HEK293 (cell line): ENCODE data around the gene PERM1.
A peak's percentile ranks its signal among the peaks of the same experiment; 100 is the strongest.

ENCODE experiments used
- GLI2 ChIP-seq: fragments of 450-650 bp; formaldehyde crosslinking; IDR thresholded peaks from 2 replicates; pipeline ENCODE4; 2017; ENCODE audit warnings: missing biosample characterization, missing genetic modification characterization, low read depth, borderline replicate concordance
- GLIS2 ChIP-seq: fragments of 450-650 bp; formaldehyde crosslinking; IDR thresholded peaks from 2 replicates; pipeline ENCODE4 v1.5.1; 2016; ENCODE audit warnings: missing biosample characterization, missing genetic modification characterization
- KLF7 ChIP-seq: fragments of 450-650 bp; formaldehyde crosslinking; IDR thresholded peaks from 2 replicates; pipeline ENCODE4 v1.5.1; 2016; ENCODE audit warnings: missing biosample characterization, missing genetic modification characterization, borderline replicate concordance
- KLF9 ChIP-seq: fragments of 450-650 bp; formaldehyde crosslinking; IDR thresholded peaks from 2 replicates; pipeline ENCODE4 v1.5.1; 2016; ENCODE audit warnings: missing biosample characterization, missing genetic modification characterization, low read depth
- MYNN ChIP-seq: fragments of 450-650 bp; formaldehyde crosslinking; IDR thresholded peaks from 2 replicates; pipeline ENCODE4 v1.5.1; 2016; ENCODE audit warnings: missing biosample characterization, missing genetic modification characterization, borderline replicate concordance
- ZNF174 ChIP-seq: fragments of 450-650 bp; formaldehyde crosslinking; IDR thresholded peaks from 2 replicates; pipeline ENCODE4 v1.5.0; 2017; ENCODE audit warnings: missing biosample characterization, mild to moderate bottlenecking, missing genetic modification characterization
- ZNF202 ChIP-seq: fragments of 450-650 bp; formaldehyde crosslinking; IDR thresholded peaks from 2 replicates; pipeline ENCODE4 v1.5.1; 2016; ENCODE audit warnings: missing biosample characterization, missing genetic modification characterization, borderline replicate concordance
- ZNF214 ChIP-seq: fragments of 450-650 bp; formaldehyde crosslinking; IDR thresholded peaks from 2 replicates; pipeline ENCODE4 v1.5.1; 2017; ENCODE audit warnings: missing biosample characterization, mild to moderate bottlenecking, missing genetic modification characterization, borderline replicate concordance
- ZNF221 ChIP-seq: fragments of 450-650 bp; formaldehyde crosslinking; IDR thresholded peaks from 2 replicates; pipeline ENCODE4 v1.5.1; 2017; ENCODE audit warnings: missing biosample characterization, missing genetic modification characterization, borderline replicate concordance
- ZNF274 ChIP-seq, 2 experiments: fragments of 200-500 bp in 1 of 2; fragments of 450-650 bp in 1 of 2; sonication (Bioruptor generic) in 1 of 2; formaldehyde crosslinking in 1 of 2; IDR thresholded peaks; 2 replicates each; pipeline versions ENCODE4 v1.5.1 to v1.6.1; 2014 to 2016; ENCODE audit warnings: borderline replicate concordance in 1 of 2, inconsistent platforms in 1 of 2, low read length in 1 of 2, missing biosample characterization in 1 of 2, missing genetic modification characterization in 1 of 2
- ZNF354C ChIP-seq: fragments of 450-650 bp; formaldehyde crosslinking; IDR thresholded peaks from 2 replicates; pipeline ENCODE4 v1.5.1; 2016; ENCODE audit warnings: missing biosample characterization, missing genetic modification characterization, low read depth, borderline replicate concordance
- ZNF416 ChIP-seq: fragments of 450-650 bp; formaldehyde crosslinking; IDR thresholded peaks from 2 replicates; pipeline ENCODE4 v1.5.1; 2016; ENCODE audit warnings: missing biosample characterization, missing genetic modification characterization
- ZNF426 ChIP-seq: fragments of 450-650 bp; formaldehyde crosslinking; IDR thresholded peaks from 2 replicates; pipeline ENCODE4 v1.5.1; 2017; ENCODE audit warnings: missing biosample characterization, missing genetic modification characterization, mild to moderate bottlenecking, inconsistent platforms, moderate library complexity
- ZNF544 ChIP-seq: fragments of 450-650 bp; formaldehyde crosslinking; IDR thresholded peaks from 2 replicates; pipeline ENCODE4 v1.5.0; 2017; ENCODE audit warnings: missing biosample characterization, missing genetic modification characterization
- ZNF555 ChIP-seq: fragments of 450-650 bp; formaldehyde crosslinking; conservative IDR thresholded peaks from 2 replicates; pipeline ENCODE4 v1.5.1; 2017; ENCODE audit warnings: missing biosample characterization, mild to moderate bottlenecking, missing genetic modification characterization, inconsistent platforms
- ZNF664 ChIP-seq: fragments of 450-650 bp; formaldehyde crosslinking; IDR thresholded peaks from 2 replicates; pipeline ENCODE4 v1.5.1; 2016; ENCODE audit warnings: missing biosample characterization, missing genetic modification characterization
- ZNF701 ChIP-seq: fragments of 450-650 bp; formaldehyde crosslinking; IDR thresholded peaks from 2 replicates; pipeline ENCODE4 v1.5.1; 2016; ENCODE audit warnings: missing biosample characterization, missing genetic modification characterization
- ZSCAN30 ChIP-seq: fragments of 450-650 bp; IDR thresholded peaks from 2 replicates; pipeline ENCODE4 v1.5.1; 2018; ENCODE audit warnings: missing biosample characterization, mild to moderate bottlenecking, missing genetic modification characterization, moderate library complexity
- TF ChIP-seq, protein P1 (sequence below): fragments of 450-650 bp; formaldehyde crosslinking; IDR thresholded peaks from 2 replicates; pipeline ENCODE4 v1.5.1; 2016; ENCODE audit warnings: missing biosample characterization, missing genetic modification characterization
- TF ChIP-seq, protein P2 (sequence below): fragments of 450-650 bp; formaldehyde crosslinking; IDR thresholded peaks from 2 replicates; pipeline ENCODE4 v1.5.1; 2016; ENCODE audit warnings: missing biosample characterization, missing genetic modification characterization
- TF ChIP-seq, protein P3 (sequence below): fragments of 450-650 bp; formaldehyde crosslinking; IDR thresholded peaks from 2 replicates; pipeline ENCODE4 v1.5.1; 2016; ENCODE audit warnings: missing biosample characterization, missing genetic modification characterization
- TF ChIP-seq, protein P4 (sequence below): fragments of 450-650 bp; formaldehyde crosslinking; IDR thresholded peaks from 2 replicates; pipeline ENCODE4 v1.5.1; 2016; ENCODE audit warnings: missing biosample characterization, missing genetic modification characterization
- TF ChIP-seq, protein P5 (sequence below): fragments of 450-650 bp; formaldehyde crosslinking; optimal IDR thresholded peaks from 2 replicates; pipeline ENCODE3; 2016; ENCODE audit warnings: missing biosample characterization, mild to moderate bottlenecking, missing genetic modification characterization
- TF ChIP-seq, protein P6 (sequence below): fragments of 450-650 bp; formaldehyde crosslinking; IDR thresholded peaks from 2 replicates; pipeline ENCODE4 v1.5.1; 2016; ENCODE audit warnings: missing biosample characterization, missing genetic modification characterization
- TF ChIP-seq, protein P7 (sequence below): fragments of 450-650 bp; formaldehyde crosslinking; IDR thresholded peaks from 2 replicates; pipeline ENCODE4 v1.5.1; 2016; ENCODE audit warnings: missing biosample characterization, missing genetic modification characterization

The PERM1 gene

DNA sequence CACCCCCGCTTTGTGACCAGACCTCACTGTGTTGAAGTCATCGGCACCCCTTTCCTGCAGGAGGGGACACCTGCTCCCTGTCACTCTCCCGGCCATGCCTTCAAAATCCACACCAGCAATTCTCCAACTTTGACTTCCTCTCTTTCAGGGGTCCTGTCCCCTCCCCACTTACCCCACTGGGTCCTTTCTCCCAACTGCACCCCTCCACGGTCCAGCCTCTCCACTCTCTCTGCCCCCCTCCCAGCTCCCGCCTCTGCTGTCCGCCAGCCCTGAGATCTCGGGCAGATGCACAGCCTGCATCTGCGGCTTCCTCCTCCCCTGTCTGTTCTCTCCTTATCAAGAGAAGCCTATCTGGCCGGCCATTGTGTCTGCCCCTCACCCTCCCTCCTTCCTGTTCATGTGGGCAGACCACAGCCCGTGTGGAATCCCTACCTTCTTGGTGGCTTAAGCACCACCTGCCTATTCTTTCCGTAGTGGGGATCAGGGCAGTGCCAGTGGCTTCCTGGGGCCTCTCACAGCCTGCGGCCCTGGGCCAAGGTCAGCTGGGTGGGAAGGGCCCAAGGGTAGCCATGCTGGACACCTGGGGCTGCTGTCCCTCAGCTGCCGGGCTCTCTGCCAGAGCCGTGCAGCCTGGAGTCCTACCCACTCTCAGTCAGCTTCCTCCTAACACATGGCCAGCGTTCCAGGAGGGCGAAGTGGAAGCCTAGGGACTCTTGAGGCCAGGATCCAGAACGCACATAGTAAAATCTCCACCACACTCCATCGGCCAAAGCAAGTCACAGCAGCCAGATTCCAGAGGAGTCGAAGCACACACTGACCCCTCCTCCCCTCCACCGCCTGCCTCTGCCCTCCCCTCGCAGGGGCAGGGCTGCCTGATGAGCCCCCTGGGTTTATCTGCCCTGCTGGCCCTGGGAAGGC lies 23.1 kb upstream of the PERM1 start (continued):
- TF ChIP-seq, protein P1, sequence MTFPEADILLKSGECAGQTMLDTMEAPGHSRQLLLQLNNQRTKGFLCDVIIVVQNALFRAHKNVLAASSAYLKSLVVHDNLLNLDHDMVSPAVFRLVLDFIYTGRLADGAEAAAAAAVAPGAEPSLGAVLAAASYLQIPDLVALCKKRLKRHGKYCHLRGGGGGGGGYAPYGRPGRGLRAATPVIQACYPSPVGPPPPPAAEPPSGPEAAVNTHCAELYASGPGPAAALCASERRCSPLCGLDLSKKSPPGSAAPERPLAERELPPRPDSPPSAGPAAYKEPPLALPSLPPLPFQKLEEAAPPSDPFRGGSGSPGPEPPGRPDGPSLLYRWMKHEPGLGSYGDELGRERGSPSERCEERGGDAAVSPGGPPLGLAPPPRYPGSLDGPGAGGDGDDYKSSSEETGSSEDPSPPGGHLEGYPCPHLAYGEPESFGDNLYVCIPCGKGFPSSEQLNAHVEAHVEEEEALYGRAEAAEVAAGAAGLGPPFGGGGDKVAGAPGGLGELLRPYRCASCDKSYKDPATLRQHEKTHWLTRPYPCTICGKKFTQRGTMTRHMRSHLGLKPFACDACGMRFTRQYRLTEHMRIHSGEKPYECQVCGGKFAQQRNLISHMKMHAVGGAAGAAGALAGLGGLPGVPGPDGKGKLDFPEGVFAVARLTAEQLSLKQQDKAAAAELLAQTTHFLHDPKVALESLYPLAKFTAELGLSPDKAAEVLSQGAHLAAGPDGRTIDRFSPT (tag by site-specific recombination), result peak; percentile 52
- TF ChIP-seq, protein P2, sequence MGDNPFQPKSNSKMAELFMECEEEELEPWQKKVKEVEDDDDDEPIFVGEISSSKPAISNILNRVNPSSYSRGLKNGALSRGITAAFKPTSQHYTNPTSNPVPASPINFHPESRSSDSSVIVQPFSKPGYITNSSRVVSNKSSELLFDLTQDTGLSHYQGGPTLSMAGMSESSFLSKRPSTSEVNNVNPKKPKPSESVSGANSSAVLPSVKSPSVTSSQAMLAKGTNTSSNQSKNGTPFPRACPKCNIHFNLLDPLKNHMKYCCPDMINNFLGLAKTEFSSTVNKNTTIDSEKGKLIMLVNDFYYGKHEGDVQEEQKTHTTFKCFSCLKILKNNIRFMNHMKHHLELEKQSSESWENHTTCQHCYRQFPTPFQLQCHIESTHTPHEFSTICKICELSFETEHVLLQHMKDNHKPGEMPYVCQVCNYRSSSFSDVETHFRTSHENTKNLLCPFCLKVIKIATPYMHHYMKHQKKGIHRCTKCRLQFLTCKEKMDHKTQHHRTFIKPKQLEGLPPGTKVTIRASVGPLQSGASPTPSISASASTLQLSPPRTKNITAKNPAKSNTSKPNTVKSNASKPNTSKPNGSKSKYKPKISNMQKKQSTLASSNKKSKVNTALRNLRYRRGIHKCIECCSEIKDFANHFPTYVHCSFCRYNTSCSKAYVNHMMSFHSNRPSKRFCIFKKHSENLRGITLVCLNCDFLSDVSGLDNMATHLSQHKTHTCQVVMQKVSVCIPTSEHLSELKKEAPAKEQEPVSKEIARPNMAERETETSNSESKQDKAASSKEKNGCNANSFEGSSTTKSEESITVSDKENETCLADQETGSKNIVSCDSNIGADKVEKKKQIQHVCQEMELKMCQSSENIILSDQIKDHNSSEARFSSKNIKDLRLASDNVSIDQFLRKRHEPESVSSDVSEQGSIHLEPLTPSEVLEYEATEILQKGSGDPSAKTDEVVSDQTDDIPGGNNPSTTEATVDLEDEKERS (tag by site-specific recombination), result no peak
- peak; percentile 54 for TF ChIP-seq GLIS2 (tag by site-specific recombination)
- TF ChIP-seq ZNF555, result no peak
- TF ChIP-seq ZNF701 (tag by site-specific recombination), result no peak
- TF ChIP-seq, protein P3, sequence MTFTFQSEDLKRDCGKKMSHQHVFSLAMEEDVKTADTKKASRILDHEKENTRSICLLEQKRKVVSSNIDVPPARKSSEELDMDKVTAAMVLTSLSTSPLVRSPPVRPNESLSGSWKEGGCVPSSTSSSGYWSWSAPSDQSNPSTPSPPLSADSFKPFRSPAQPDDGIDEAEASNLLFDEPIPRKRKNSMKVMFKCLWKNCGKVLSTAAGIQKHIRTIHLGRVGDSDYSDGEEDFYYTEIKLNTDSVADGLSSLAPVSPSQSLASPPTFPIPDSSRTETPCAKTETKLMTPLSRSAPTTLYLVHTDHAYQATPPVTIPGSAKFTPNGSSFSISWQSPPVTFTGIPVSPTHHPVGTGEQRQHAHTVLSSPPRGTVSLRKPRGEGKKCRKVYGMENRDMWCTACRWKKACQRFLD (tag by site-specific recombination), result no peak
- TF ChIP-seq KLF7 (tag by site-specific recombination), result no peak
- TF ChIP-seq, protein P4, sequence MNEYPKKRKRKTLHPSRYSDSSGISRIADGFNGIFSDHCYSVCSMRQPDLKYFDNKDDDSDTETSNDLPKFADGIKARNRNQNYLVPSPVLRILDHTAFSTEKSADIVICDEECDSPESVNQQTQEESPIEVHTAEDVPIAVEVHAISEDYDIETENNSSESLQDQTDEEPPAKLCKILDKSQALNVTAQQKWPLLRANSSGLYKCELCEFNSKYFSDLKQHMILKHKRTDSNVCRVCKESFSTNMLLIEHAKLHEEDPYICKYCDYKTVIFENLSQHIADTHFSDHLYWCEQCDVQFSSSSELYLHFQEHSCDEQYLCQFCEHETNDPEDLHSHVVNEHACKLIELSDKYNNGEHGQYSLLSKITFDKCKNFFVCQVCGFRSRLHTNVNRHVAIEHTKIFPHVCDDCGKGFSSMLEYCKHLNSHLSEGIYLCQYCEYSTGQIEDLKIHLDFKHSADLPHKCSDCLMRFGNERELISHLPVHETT (tag by site-specific recombination), result no peak
- no peak for TF ChIP-seq ZNF221 (tag by site-specific recombination)
- no peak for TF ChIP-seq ZNF174 (tag by site-specific recombination)
- TF ChIP-seq ZNF416, result no peak
- TF ChIP-seq, protein P5, sequence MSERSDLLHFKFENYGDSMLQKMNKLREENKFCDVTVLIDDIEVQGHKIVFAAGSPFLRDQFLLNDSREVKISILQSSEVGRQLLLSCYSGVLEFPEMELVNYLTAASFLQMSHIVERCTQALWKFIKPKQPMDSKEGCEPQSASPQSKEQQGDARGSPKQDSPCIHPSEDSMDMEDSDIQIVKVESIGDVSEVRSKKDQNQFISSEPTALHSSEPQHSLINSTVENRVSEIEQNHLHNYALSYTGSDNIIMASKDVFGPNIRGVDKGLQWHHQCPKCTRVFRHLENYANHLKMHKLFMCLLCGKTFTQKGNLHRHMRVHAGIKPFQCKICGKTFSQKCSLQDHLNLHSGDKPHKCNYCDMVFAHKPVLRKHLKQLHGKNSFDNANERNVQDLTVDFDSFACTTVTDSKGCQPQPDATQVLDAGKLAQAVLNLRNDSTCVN, result peak; percentile 7
- TF ChIP-seq GLI2, result no peak
- no peak for TF ChIP-seq ZNF354C (tag by site-specific recombination)
- TF ChIP-seq, protein P6, sequence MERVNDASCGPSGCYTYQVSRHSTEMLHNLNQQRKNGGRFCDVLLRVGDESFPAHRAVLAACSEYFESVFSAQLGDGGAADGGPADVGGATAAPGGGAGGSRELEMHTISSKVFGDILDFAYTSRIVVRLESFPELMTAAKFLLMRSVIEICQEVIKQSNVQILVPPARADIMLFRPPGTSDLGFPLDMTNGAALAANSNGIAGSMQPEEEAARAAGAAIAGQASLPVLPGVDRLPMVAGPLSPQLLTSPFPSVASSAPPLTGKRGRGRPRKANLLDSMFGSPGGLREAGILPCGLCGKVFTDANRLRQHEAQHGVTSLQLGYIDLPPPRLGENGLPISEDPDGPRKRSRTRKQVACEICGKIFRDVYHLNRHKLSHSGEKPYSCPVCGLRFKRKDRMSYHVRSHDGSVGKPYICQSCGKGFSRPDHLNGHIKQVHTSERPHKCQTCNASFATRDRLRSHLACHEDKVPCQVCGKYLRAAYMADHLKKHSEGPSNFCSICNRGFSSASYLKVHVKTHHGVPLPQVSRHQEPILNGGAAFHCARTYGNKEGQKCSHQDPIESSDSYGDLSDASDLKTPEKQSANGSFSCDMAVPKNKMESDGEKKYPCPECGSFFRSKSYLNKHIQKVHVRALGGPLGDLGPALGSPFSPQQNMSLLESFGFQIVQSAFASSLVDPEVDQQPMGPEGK (tag by site-specific recombination), result no peak
- TF ChIP-seq ZNF664 (tag by site-specific recombination), result no peak
- no peak for TF ChIP-seq ZNF214 (tag by site-specific recombination)
- TF ChIP-seq ZSCAN30 (tag by site-specific recombination), result 0 out of 2 replicates have a peak, but pooled peaks have one; percentile 6
- TF ChIP-seq MYNN (tag by site-specific recombination), result no peak
- TF ChIP-seq ZNF274 (IDR thresholded peaks at IDR 0.05; ENCODE audit: low read length), result no peak
- TF ChIP-seq ZNF274 (tag by site-specific recombination; IDR thresholded peaks at IDR 0.05; ENCODE audit: borderline replicate concordance), result no peak
- TF ChIP-seq ZNF544, result no peak
- TF ChIP-seq KLF9 (tag by site-specific recombination), result no peak
- TF ChIP-seq, protein P7, sequence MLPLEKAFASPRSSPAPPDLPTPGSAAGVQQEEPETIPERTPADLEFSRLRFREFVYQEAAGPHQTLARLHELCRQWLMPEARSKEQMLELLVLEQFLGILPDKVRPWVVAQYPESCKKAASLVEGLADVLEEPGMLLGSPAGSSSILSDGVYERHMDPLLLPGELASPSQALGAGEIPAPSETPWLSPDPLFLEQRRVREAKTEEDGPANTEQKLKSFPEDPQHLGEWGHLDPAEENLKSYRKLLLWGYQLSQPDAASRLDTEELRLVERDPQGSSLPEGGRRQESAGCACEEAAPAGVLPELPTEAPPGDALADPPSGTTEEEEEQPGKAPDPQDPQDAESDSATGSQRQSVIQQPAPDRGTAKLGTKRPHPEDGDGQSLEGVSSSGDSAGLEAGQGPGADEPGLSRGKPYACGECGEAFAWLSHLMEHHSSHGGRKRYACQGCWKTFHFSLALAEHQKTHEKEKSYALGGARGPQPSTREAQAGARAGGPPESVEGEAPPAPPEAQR (tag by site-specific recombination), result no peak
- TF ChIP-seq ZNF202 (tag by site-specific recombination), result no peak
- no peak for TF ChIP-seq ZNF426 (tag by site-specific recombination)
